HEK293 (cell line): Measurements from ENCODE around the gene CCDC141.

ENCODE experiments used
- ELK4 ChIP-seq: IDR thresholded peaks from 2 replicates; pipeline ENCODE4 v1.6.1; 2011; ENCODE audit warnings: mild to moderate bottlenecking, low read depth, low read length, borderline replicate concordance
- PBX3 ChIP-seq: sonication (generic); formaldehyde crosslinking; IDR thresholded peaks from 2 replicates; pipeline ENCODE4 v1.8.1; 2022; ENCODE audit warnings: mild to moderate bottlenecking, moderate library complexity, missing genetic modification reagents
- YY1 ChIP-seq: fragments of 450-650 bp; formaldehyde crosslinking; IDR thresholded peaks from 2 replicates; pipeline ENCODE4 v1.5.1; 2018; ENCODE audit warnings: missing biosample characterization, missing genetic modification characterization
- ZNF626 ChIP-seq: fragments of 450-650 bp; sonication (Bioruptor Pico); formaldehyde crosslinking; IDR thresholded peaks from 2 replicates; pipeline ENCODE4 v1.5.1; 2018; ENCODE audit warnings: missing biosample characterization, missing genetic modification characterization, inconsistent platforms
- TF ChIP-seq, protein P1 (sequence below): fragments of 450-650 bp; formaldehyde crosslinking; IDR thresholded peaks from 2 replicates; pipeline ENCODE4 v1.5.1; 2016; ENCODE audit warnings: missing biosample characterization, missing genetic modification characterization
- TF ChIP-seq, protein P2 (sequence below): fragments of 450-650 bp; formaldehyde crosslinking; IDR thresholded peaks from 2 replicates; pipeline ENCODE4 v1.5.1; 2016; ENCODE audit warnings: missing biosample characterization, missing genetic modification characterization

DNA sequence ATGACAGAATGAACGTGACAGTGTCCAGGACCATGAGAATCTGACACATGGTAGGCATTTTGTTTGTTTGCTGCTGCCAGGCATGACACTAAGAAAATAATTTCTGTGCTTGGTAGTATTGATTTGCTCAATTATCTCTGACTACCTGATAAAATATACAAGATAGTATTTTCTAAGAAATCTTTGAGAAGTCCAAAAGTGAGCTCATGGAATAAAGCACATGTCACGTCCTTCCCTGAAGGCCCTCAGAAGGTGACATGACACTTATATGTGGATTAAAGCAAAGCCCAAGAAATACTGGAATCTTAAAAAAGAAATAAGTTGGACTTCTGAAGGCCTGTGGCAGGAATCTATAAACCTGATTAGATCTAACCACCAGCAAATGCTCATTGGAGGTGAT, 238.9 kb downstream of the CCDC141 start:
- TF ChIP-seq, protein P1, sequence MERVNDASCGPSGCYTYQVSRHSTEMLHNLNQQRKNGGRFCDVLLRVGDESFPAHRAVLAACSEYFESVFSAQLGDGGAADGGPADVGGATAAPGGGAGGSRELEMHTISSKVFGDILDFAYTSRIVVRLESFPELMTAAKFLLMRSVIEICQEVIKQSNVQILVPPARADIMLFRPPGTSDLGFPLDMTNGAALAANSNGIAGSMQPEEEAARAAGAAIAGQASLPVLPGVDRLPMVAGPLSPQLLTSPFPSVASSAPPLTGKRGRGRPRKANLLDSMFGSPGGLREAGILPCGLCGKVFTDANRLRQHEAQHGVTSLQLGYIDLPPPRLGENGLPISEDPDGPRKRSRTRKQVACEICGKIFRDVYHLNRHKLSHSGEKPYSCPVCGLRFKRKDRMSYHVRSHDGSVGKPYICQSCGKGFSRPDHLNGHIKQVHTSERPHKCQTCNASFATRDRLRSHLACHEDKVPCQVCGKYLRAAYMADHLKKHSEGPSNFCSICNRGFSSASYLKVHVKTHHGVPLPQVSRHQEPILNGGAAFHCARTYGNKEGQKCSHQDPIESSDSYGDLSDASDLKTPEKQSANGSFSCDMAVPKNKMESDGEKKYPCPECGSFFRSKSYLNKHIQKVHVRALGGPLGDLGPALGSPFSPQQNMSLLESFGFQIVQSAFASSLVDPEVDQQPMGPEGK (tag by site-specific recombination) = no peak
- no peak for TF ChIP-seq ELK4
- TF ChIP-seq, protein P2, sequence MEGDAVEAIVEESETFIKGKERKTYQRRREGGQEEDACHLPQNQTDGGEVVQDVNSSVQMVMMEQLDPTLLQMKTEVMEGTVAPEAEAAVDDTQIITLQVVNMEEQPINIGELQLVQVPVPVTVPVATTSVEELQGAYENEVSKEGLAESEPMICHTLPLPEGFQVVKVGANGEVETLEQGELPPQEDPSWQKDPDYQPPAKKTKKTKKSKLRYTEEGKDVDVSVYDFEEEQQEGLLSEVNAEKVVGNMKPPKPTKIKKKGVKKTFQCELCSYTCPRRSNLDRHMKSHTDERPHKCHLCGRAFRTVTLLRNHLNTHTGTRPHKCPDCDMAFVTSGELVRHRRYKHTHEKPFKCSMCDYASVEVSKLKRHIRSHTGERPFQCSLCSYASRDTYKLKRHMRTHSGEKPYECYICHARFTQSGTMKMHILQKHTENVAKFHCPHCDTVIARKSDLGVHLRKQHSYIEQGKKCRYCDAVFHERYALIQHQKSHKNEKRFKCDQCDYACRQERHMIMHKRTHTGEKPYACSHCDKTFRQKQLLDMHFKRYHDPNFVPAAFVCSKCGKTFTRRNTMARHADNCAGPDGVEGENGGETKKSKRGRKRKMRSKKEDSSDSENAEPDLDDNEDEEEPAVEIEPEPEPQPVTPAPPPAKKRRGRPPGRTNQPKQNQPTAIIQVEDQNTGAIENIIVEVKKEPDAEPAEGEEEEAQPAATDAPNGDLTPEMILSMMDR (tag by site-specific recombination) = no peak
- TF ChIP-seq PBX3 = no peak
- TF ChIP-seq YY1 (tag by site-specific recombination) = no peak
- TF ChIP-seq ZNF626 = no peak
